ENCODE measurements around the gene KCNK15.

The KCNK15 gene

GRCh38 chr20:44788706-44789456 lies 43.2 kb downstream of the KCNK15 start:
- DNase-seq (ENCODE audit: low spot score) = no peak

- no peak for DNase-seq (ENCODE audit: low spot score)
Measured at GRCh38 chr20:44790638-44791393, 45.2 kb downstream of the KCNK15 start.

GRCh38 chr20:44792796-44793195 lies 47.1 kb downstream of the KCNK15 start:
- DNase-seq (ENCODE audit: low spot score) = no peak

- DNase-seq (ENCODE audit: low spot score) = no peak
Measured at GRCh38 chr20:44795836-44796235, 50.2 kb downstream of the KCNK15 start.

GRCh38 chr20:44796311-44796710 lies 50.6 kb downstream of the KCNK15 start:
- no peak for DNase-seq (ENCODE audit: low spot score)

GRCh38 chr20:44796758-44797457 lies 51.2 kb downstream of the KCNK15 start:
- DNase-seq (ENCODE audit: low spot score) = no peak

GRCh38 chr20:44799691-44800090 lies 54.0 kb downstream of the KCNK15 start:
- DNase-seq (ENCODE audit: low spot score) = no peak

GRCh38 chr20:44800391-44801046 lies 54.9 kb downstream of the KCNK15 start:
- no peak for DNase-seq (ENCODE audit: low spot score)
